PFSK-1 (cell line): ENCODE measurements around the gene TLE2.

Experiments used
- FOXP2 ChIP-seq: optimal IDR thresholded peaks from 2 replicates; pipeline ENCODE3; 2011; ENCODE audit warnings: borderline replicate concordance, control low read depth, inconsistent platforms; ENCODE audit not compliant: insufficient read depth; ENCODE audit errors: extremely low read length, extremely low read depth
- POLR2AphosphoS5 ChIP-seq: IDR thresholded peaks from 2 replicates; pipeline ENCODE4 v1.6.1; 2012; ENCODE audit warnings: low read depth, mild to moderate bottlenecking, control low read depth, low read length, moderate library complexity
- SIN3A ChIP-seq: IDR thresholded peaks from 2 replicates; pipeline ENCODE4 v1.6.1; 2012; ENCODE audit warnings: mild to moderate bottlenecking, low read length, moderate library complexity, borderline replicate concordance; ENCODE audit not compliant: insufficient read depth
- TAF1 ChIP-seq: IDR thresholded peaks from 2 replicates; pipeline ENCODE4 v1.6.1; 2012; ENCODE audit warnings: low read length, control low read depth, borderline replicate concordance; ENCODE audit not compliant: insufficient read depth
- TF ChIP-seq, protein P1 (sequence below), 2 experiments: IDR thresholded peaks; 2 replicates each; pipeline versions ENCODE4 v1.6.1 to v1.8.0; 2011 to 2012; ENCODE audit warnings: low read depth in 2 of 2, low read length in 2 of 2, control low read depth in 1 of 2, inconsistent platforms in 1 of 2, mild to moderate bottlenecking in 1 of 2, moderate library complexity in 1 of 2; ENCODE audit not compliant: insufficient read depth in 1 of 2

The TLE2 gene

DNA sequence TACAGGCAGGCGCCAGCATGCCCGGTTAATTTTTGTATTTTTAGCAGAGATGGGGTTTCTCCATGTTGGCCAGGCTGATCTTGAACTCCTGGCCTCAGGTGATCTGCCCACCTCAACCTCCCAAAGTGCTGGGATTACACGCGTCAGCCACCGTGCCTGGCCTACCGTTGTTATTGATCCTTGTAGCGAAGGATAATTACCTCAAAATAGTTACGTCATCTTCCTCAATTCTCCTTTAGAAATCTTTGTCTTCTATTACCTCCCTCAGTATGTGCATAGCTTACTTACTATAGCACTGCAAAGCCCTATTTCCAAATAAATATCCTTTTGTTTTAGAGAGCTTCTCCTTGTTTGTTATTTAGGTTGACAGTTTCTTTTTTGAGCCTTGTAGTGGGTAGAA is 61.1 kb downstream of the TLE2 start:
- TF ChIP-seq TAF1, result no peak

DNA sequence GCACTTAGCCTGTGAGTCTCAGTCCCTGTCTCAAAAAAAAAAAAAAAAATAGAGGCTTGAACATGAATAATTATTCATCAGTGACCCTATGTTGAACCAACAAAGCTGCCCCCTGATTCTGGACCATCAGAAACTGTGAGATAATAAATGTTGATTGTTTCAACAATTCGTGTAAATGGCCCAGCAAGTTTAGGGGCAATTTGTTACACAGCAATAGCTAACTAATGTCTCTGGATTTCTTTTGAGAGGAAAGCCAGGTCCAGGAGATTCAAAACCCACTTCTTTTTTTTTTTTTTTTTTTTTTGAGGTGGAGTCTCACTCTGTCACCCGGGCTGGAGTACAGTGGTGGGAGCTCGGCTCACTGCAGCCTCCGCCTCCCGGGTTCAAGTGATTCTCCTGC is 64.2 kb downstream of the TLE2 start:
- TF ChIP-seq FOXP2 (no peak), POLR2AphosphoS5 (no peak), TAF1 (no peak), SIN3A (no peak)
- TF ChIP-seq, protein P1, sequence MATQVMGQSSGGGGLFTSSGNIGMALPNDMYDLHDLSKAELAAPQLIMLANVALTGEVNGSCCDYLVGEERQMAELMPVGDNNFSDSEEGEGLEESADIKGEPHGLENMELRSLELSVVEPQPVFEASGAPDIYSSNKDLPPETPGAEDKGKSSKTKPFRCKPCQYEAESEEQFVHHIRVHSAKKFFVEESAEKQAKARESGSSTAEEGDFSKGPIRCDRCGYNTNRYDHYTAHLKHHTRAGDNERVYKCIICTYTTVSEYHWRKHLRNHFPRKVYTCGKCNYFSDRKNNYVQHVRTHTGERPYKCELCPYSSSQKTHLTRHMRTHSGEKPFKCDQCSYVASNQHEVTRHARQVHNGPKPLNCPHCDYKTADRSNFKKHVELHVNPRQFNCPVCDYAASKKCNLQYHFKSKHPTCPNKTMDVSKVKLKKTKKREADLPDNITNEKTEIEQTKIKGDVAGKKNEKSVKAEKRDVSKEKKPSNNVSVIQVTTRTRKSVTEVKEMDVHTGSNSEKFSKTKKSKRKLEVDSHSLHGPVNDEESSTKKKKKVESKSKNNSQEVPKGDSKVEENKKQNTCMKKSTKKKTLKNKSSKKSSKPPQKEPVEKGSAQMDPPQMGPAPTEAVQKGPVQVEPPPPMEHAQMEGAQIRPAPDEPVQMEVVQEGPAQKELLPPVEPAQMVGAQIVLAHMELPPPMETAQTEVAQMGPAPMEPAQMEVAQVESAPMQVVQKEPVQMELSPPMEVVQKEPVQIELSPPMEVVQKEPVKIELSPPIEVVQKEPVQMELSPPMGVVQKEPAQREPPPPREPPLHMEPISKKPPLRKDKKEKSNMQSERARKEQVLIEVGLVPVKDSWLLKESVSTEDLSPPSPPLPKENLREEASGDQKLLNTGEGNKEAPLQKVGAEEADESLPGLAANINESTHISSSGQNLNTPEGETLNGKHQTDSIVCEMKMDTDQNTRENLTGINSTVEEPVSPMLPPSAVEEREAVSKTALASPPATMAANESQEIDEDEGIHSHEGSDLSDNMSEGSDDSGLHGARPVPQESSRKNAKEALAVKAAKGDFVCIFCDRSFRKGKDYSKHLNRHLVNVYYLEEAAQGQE (IDR thresholded peaks at IDR 0.05; ENCODE audit: insufficient read depth in 1 of 2, low read depth in 2 of 2, low read length in 2 of 2), result no peak

DNA sequence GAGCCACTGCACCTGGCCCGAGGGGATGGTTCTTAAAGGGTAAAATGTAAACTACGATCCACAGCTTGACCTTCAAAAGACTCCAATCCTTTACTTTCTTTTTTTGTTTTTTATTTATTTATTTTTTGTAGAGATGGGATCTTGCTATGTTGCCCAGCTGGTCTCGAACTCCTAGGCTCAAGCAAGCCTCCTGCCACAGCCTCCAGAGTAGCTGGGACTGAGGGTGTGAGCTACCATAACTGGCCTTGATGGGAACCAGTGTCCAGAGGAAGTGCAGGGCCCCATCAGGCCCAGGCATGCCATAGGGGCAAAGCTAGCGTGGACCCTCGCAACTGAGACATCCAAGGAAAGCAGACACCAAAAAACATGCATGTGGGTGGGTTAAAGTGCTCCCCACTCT is 66.0 kb downstream of the TLE2 start:
- TF ChIP-seq TAF1, result no peak
- TF ChIP-seq, protein P1 (IDR thresholded peaks at IDR 0.05; ENCODE audit: insufficient read depth in 1 of 2, low read depth in 2 of 2, low read length in 2 of 2), result no peak
- no peak for TF ChIP-seq FOXP2
- TF ChIP-seq SIN3A, result no peak
- no peak for TF ChIP-seq POLR2AphosphoS5

DNA sequence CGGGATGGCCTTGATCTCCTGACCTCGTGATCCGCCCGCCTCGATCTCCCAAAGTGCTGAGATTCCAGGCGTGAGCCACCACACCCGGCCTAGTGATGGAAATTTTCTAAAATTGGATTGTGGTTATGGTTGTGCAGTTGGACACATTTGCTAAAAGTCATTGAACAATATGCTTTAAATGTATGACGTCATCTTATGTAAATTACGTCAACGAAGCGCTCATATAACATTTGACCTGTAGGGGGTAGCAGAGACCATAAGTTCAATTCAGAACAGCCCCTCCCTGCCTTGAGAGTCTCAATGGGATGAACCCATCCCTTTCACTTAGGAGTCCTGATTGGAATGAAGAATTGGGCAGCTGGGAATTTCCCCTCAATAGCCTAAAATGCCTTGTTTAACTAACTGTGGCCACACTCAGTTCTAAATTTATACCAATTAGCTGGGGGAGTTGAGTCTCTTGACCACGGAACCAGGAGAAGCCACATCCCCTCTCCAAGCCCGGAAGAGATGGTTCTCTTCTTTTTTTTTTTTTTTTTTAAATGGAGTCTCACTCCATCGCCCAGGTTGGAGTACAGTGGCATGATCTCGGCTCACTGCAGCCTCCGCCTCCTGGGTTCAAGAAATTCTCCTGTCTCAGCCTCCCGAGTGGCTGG is 66.9 kb downstream of the TLE2 start:
- TF ChIP-seq TAF1, result no peak
- TF ChIP-seq, protein P1 (IDR thresholded peaks at IDR 0.05; ENCODE audit: insufficient read depth in 1 of 2, low read depth in 2 of 2, low read length in 2 of 2), result no peak
- TF ChIP-seq SIN3A, result no peak
- no peak for TF ChIP-seq POLR2AphosphoS5
- TF ChIP-seq FOXP2, result no peak

DNA sequence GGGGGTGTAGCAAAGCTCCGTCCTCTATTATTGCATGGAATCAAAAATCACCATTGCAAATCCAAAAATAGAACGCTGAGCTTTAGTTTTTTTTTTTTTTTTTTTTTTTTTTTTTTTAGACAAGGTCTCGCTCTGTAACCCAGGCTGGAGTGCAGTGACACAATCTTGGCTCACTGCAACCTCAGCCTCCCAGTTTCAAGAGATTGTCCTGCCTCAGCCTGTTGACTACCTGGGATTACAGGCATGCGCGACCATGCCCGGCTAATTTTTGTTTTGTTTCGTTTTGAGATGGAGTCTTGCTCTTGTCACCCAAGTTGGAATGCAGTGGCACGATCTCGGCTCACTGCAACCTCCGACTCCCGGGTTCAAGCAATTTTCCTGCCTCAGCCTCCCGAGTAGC is 69.0 kb downstream of the TLE2 start:
- TF ChIP-seq, protein P1 (IDR thresholded peaks at IDR 0.05; ENCODE audit: insufficient read depth in 1 of 2, low read depth in 2 of 2, low read length in 2 of 2), result no peak
- TF ChIP-seq TAF1, result no peak
- no peak for TF ChIP-seq SIN3A
- TF ChIP-seq POLR2AphosphoS5, result no peak
- TF ChIP-seq FOXP2, result no peak
